ENCODE results near the gene TRAPPC12. TPM values are rescaled to one million over a fixed set of nuclear protein-coding genes. Genes with fewer than 3 reads are reported as not detected.
"Not testable (repeated sequence)": the region's sequence is repeated elsewhere in the genome, so short reads cannot be mapped to it uniquely, and the experiment has no call there.

Gene TRAPPC12
- total RNA-seq, 2 donors from 2014 or later: 98.2 to 103 TPM

DNA sequence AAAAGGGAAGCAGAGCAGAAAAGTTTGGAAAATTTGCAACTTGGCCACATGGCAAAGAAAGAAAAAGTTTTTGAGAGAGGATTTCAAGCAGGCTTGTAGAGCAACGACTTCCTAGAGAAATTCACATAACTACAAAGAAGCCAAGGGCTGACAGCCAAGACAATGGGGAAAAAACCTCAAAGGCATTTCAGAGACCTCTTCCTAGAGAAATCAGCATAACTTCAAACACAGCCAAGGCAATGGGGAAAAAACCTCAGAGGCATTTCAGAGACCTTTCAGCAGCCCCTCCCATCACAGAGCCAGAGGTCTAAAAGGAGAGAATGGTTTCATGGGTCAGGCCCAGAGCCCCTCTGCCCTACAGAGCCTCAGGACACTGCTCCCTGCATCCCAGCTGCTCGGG lies 132.6 kb downstream of the TRAPPC12 start:
- Histone ChIP-seq H3K9ac (ENCODE audit: extremely low read depth, low read length, poor library complexity, severe bottlenecking) (no peak overlapping the region), H3K36me3 (ENCODE audit: control insufficient read depth, insufficient read depth, low read length) (peaks cover 67% of the 10 kb centered on the region), H3K27ac (ENCODE audit: low read depth, low read length) (no peak overlapping the region), H3K27me3 (ENCODE audit: control insufficient read depth, insufficient read depth, low read length, poor library complexity, severe bottlenecking) (no peaks in the 10 kb centered on the region), H3K9me3 (ENCODE audit: control insufficient read depth, low read length) (peaks cover 24% of the 10 kb centered on the region), H3K4me1 (ENCODE audit: control insufficient read depth, insufficient read depth, low read length) (no peaks in the 10 kb centered on the region), H3K4me3 (ENCODE audit: low read length) (no peak overlapping the region)
- 50 to 62% methylated on average over 2 of the region's 2 CpGs for WGBS, 2 experiments (ENCODE audit: insufficient coverage in 1 of 2, insufficient read length in 1 of 2)
- DNase-seq: peak; percentile 11
- Mint-ChIP-seq H3K36me3 (ENCODE audit: low read depth) (peaks cover 84% of the 10 kb centered on the region), H3K4me1 (no peaks in the 10 kb centered on the region), H3K4me3 (no peak overlapping the region), H3K27ac (peak overlapping the region; percentile 26), H3K9me3 (peaks cover 33% of the 10 kb centered on the region), H3K27me3 (ENCODE audit: insufficient read depth) (no peaks in the 10 kb centered on the region)
- TF ChIP-seq, protein P1, sequence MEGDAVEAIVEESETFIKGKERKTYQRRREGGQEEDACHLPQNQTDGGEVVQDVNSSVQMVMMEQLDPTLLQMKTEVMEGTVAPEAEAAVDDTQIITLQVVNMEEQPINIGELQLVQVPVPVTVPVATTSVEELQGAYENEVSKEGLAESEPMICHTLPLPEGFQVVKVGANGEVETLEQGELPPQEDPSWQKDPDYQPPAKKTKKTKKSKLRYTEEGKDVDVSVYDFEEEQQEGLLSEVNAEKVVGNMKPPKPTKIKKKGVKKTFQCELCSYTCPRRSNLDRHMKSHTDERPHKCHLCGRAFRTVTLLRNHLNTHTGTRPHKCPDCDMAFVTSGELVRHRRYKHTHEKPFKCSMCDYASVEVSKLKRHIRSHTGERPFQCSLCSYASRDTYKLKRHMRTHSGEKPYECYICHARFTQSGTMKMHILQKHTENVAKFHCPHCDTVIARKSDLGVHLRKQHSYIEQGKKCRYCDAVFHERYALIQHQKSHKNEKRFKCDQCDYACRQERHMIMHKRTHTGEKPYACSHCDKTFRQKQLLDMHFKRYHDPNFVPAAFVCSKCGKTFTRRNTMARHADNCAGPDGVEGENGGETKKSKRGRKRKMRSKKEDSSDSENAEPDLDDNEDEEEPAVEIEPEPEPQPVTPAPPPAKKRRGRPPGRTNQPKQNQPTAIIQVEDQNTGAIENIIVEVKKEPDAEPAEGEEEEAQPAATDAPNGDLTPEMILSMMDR (conservative IDR thresholded peaks at IDR 0.05): no peak

DNA sequence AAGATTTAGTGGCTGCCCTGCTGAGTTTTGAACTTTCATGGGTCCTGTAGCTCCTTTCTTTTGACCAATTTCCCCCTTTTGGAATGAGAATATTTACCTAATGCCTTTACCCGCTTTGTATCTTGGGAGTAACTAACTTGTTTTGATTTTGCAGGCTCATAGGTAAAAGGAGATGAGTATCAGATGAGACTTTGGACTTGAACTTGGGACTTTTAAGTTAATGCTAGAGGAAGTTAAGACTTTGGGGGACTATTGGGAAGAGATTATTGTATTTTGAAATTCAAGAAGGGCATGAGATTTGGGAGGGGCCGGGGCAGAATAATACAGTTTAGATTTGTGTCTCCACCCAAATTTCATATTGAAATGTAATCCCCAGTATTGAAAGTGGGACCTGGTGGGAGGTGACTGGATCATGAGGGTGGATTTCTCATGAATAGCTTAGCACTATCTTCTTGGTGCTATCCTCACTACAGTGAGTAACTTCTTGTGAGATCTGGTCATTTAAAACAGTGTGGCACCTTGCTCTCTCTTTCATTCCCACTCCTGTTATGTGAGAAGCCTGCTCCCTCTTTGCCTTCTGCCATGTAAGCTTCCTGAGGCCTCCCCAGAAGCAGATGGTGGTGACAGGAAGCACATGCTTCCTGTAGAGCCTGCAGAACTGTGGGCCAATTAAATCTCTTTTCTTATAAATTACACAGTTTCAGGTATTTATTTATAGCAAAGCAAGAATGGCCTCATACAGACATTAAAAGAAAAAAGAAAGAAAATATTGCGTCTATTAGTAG lies 133.7 kb downstream of the TRAPPC12 start:
- H3K27ac ChIP-seq (ENCODE audit: low read depth, low read length): no peak overlapping the region
- Mint-ChIP-seq H3K27ac (no peak overlapping the region), H3K27me3 (ENCODE audit: insufficient read depth) (no peaks in the 10 kb centered on the region), H3K4me1 (peaks cover 4% of the 10 kb centered on the region), H3K4me3 (no peak overlapping the region), H3K9me3 (peaks cover 36% of the 10 kb centered on the region), H3K36me3 (ENCODE audit: low read depth) (peaks cover 81% of the 10 kb centered on the region)
- no peaks in the 10 kb centered on the region for H3K4me1 ChIP-seq (ENCODE audit: control insufficient read depth, insufficient read depth, low read length)
- 97 to 100% methylated on average over 1 to 3 of the region's 3 CpGs for WGBS, 2 experiments (ENCODE audit: insufficient coverage in 1 of 2, insufficient read length in 1 of 2)
- no peak overlapping the region for H3K9ac ChIP-seq (ENCODE audit: extremely low read depth, low read length, poor library complexity, severe bottlenecking)
- TF ChIP-seq, protein P1 (conservative IDR thresholded peaks at IDR 0.05): no peak
- H3K36me3 ChIP-seq (ENCODE audit: control insufficient read depth, insufficient read depth, low read length): peaks cover 61% of the 10 kb centered on the region
- DNase-seq: peak; percentile 20
- H3K9me3 ChIP-seq (ENCODE audit: control insufficient read depth, low read length): peaks cover 27% of the 10 kb centered on the region
- H3K27me3 ChIP-seq (ENCODE audit: control insufficient read depth, insufficient read depth, low read length, poor library complexity, severe bottlenecking): no peaks in the 10 kb centered on the region
- H3K4me3 ChIP-seq (ENCODE audit: low read length): no peak overlapping the region

DNA sequence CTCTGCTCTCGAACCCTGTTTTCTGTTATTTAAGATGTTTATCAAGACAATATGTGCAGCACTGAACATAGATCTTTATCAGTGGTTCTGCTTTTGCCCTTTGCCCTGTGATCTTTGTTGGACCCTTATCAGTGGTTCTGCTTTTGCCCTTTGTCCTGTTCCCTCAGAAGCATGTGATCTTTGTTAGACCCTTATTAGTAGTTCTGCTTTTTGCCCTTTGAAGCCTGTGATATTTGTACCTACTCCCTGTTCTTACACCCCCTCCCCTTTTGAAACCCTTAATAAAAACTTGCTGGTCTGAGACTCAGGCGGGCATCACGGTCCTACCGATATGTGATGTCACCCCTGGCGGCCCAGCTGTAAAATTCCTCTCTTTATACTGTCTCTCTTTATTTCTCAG lies 135.9 kb downstream of the TRAPPC12 start:
- peaks cover 11% of the 10 kb centered on the region for H3K4me1 Mint-ChIP-seq
- H3K36me3 Mint-ChIP-seq (ENCODE audit: low read depth): peaks cover 68% of the 10 kb centered on the region
- not testable (repeated sequence) for H3K27me3 ChIP-seq (ENCODE audit: control insufficient read depth, insufficient read depth, low read length, poor library complexity, severe bottlenecking); DNase-seq; H3K27me3 Mint-ChIP-seq (ENCODE audit: insufficient read depth); H3K27ac Mint-ChIP-seq; H3K4me3 Mint-ChIP-seq; H3K9ac ChIP-seq (ENCODE audit: extremely low read depth, low read length, poor library complexity, severe bottlenecking); H3K27ac ChIP-seq (ENCODE audit: low read depth, low read length); H3K4me1 ChIP-seq (ENCODE audit: control insufficient read depth, insufficient read depth, low read length)
- peaks cover 34% of the 10 kb centered on the region for H3K9me3 Mint-ChIP-seq
- peaks cover 51% of the 10 kb centered on the region for H3K36me3 ChIP-seq (ENCODE audit: control insufficient read depth, insufficient read depth, low read length)
- 94% methylated on average over 1 of the region's 5 CpGs; no CpG with 5 or more reads in 1 of the 2 experiments for WGBS, 2 experiments (ENCODE audit: insufficient coverage in 1 of 2, insufficient read length in 1 of 2)
- H3K9me3 ChIP-seq (ENCODE audit: control insufficient read depth, low read length): peaks cover 23% of the 10 kb centered on the region
- peak overlapping the region; percentile 29 for H3K4me3 ChIP-seq (ENCODE audit: low read length)
